HuH-7 (cell line): ENCODE results near the gene DOCK8.

ENCODE experiments used
- DNase-seq: peaks from one replicate; pipeline ENCODE4 v3.0.0; 2011; ENCODE audit warnings: low spot score

DOCK8 gene

DNA sequence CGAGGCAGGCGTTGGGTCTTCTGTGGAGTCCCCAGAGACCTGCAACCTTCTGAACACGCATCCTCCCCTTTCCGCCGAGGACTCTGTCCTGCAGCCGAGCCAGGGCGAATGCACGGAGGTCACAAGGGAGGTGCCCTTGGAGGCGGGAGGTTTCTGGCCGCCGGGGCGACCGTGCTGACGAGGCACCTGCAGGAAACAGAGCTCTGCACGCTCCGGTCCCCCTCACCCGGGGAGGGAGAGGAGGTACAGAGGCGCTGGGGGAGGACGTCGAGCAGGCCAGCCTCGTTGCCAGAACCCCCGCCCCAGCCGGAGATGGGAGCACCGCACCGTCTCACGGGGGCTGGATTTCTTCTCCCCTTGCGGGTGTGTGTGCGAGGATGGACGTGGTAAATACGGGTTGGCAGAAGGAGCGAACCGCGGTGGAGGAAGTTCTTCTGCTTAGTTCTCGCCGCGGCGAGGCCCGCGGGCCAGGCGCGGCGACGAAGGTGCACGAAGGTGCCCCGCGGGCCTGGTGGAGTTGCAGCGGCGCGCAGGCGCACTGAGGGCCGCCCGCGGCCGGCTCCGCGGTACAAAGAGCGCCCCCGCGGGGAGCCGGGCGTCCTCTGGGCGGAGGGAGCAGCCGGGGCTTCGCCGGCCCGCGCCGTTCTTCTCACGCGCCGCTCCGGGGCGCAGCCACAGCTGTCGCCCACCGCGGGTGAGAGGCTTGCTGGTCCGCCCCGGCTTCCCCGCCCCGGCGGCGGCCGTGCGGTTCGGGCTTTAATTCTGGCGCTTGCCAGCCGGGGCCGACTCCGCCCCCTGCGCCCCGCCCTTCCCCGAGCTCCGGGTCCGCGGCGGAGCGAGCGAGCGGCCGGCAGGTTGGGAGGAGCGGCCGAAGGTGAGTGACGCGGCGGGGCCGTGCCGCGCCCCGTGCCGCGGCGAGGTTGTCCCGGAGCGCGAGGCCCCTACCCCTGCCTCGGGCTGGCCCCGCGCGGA is 289.5 kb downstream of the DOCK8 start, which contains the start of gene KANK1:
TSS of gene KANK1 (plus strand) at position 815 of the 972 bp plus-strand sequence.
- DNase-seq = peak; percentile 74

DNA sequence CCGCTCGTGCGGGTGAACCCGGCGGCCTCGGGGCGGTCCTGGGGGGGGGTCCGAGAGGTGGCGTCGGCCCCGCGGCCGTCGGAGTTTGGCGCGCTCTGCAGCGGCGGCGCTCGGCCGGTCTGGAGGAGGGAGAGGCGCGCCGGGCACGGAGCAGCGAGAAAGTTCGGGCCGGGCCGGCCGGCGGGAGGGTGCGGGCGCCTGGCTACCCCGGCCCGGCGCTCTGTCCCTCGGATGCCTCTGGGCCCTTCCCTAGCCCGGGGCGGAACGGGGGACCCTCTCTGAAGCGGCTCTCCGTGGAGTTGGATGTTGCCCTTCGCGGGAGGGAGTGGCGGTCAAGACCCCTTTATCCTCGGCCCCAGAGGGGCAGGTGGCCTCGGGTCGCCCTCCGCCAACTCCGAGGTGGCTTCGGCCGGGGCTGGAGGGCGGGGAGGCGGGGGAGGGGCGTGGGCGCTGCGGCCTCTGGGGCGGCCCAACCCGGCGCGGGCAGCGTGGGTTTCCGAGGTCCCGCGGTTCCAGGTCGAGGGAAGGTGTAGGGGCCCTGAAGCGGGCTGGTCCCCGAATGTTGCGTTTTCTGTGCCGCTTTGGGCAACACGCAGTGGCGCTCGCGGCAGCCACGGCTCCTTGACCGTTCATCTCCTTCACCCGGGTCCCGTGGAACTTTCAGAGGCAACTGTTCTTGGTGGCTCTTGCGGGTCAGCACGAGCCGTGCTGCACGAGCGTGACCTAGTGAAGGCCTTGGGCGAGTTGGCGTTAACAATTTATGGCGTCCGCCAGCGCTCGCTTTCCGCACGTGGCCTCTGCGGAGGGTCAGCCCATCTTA is 290.5 kb downstream of the DOCK8 start:
- peak; percentile 25 for DNase-seq

DNA sequence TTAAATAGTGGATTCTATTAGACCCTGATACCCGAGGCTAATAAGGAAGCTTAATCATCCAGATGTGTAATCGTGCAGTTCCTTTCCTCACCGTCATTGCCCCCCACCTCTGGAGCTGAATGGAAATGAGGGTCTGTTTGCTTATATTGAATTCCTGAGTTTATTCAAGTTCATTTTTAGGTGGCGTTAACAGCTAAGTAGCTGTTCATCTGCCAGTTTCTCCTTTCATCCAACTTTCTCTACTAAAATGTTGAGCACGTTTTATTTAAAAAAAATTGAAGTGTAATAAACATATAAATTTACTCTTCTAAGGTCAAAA is 291.0 kb downstream of the DOCK8 start:
- peak; percentile 14 for DNase-seq

DNA sequence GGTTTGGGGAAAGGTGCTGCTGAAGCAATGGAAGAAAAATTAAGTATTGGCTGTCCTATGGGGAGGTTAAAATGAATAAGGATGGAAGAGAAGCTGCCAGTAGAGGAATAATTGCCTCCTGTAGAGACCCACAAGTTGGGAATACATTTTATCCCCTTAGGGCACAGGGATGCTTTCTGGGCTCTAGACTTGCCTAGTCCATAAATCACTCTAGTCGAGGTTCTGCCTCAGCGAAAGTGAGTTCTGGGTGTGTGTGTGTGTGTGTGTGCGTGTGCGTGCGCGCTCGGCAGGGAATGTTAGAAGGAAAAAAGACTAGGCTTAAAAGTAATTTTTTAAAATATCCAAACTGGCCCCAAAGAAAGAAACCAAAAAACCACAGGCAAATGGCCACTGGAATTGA is 291.6 kb downstream of the DOCK8 start:
- no peak for DNase-seq

DNA sequence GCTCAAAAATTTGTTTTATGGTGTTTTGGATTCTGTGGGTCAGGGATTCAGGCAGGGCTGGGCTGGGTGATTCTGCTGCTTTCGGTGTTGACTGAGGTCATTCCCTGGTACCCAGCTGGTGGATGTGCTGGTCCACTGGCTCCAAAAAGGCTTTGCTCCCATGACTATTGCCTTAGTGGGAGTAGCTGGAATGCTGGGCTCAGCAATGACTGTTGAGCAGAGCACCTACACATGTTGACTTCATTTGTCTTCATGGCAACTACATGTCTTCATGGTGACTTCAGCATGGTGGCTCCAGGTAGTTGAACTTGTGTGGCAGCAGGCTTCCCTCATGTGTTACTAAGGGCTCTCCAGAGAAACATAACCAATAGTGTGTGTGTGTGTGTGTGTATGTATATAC is 297.2 kb downstream of the DOCK8 start:
- no peak for DNase-seq

DNA sequence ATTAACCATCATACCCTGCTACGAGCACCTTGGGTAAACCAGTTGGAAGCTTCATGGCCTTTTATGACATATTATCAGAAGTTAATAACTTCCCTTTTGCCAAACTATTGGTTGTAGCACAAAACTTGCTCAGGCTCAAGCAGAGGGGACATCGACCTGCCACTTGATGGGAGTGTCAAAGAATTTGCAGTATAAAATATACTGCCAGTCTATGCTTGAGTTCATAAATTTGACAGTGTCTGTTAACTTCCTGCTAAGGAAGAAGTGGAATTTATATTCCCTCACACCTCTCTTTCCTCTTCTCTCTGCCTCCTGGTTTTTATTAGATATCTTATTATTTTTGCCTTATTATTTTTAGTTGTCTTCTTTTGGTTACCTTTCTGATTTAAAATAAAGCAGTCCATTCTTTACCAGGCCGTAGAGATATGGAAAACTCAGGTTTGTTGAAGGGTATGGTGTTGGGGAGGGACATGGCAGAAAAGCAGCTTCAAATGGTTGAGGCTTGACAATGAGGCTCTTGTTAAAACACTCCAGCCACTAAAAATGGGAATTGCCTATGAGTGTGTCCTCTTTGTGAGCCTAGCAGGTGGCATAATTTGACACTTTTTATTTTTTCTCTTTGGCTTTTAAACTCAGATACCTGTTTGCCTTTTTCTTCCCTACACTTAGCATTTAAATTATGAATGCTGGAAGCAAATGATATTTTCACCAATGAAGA is 298.0 kb downstream of the DOCK8 start:
- no peak for DNase-seq
